NCI-H146 treated with DMSO at 0.1 percent for 48 hours (cell line): ENCODE measurements around the gene STUM.

ENCODE experiments used
- DNase-seq: peaks from one replicate; lab custom pipeline; 2025; ENCODE audit not compliant: unreplicated experiment; lab: John Stamatoyannopoulos, UW

The STUM gene

DNA sequence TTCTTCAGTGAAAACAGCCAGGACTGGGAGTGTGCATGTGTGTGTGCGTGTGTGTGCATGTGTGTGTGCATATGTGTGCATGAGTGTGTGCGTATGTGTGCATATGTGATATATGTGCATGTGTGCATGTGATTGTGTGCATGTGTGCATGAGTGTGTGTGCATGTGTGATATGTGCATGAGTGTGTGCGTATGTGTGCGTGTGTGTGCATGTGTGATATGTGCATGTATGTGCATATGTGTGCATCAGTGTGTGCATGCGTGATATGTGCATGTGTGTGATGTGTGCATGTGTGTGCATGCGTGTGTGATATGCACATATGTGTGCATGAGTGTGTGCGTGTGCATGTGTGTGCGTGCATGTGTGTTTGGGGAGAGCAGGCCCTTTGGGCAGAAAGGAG, 100.7 kb downstream of the STUM start:
- no peak for DNase-seq

DNA sequence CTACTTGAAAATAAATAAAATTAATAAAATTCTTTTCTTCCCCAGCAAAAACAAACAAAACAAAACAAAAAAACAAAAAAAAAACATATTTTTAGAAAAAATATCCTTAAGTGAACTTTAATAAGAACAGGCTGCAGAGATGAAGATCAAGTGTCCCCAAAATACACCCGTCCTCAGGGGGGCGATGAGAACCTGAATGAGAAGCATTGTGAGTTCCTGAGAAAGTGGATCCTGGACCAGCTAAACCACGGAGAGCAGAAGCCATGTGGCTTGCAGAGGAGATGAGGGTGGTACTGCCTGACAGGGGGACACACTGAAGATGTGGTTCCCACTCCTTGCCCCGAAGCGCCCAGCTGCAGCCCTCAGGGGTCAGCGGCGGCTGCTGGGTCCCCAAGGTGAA, 101.2 kb downstream of the STUM start:
- no peak for DNase-seq

DNA sequence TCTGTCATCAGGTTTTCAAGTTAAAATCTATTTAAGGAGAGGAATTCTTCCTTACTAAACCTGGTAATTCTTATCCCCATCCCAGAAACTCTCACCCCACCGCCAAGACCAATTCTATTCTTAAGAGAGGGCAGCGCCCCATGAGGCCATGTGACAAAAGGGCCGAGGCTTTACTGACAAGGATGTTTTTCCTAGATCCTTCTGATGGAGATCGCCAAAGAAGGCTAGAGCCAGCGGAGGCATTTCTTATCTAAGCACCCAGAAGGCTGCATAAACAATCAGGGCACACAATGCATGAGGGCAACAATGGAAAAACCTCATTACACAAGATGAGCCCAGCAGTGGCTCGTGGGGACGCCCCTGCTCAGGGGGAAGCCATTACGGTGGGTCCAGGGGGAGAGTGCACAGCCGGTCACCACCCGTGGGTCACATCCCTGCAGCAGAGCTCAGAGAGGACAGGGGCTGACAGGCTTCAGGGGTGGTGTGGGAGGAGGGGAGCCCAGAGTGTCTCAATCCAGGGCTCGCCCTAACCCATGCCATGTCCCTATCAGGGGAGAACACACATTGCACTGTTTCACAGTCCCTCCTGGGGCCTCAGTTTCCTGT, 101.8 kb downstream of the STUM start:
- no peak for DNase-seq

DNA sequence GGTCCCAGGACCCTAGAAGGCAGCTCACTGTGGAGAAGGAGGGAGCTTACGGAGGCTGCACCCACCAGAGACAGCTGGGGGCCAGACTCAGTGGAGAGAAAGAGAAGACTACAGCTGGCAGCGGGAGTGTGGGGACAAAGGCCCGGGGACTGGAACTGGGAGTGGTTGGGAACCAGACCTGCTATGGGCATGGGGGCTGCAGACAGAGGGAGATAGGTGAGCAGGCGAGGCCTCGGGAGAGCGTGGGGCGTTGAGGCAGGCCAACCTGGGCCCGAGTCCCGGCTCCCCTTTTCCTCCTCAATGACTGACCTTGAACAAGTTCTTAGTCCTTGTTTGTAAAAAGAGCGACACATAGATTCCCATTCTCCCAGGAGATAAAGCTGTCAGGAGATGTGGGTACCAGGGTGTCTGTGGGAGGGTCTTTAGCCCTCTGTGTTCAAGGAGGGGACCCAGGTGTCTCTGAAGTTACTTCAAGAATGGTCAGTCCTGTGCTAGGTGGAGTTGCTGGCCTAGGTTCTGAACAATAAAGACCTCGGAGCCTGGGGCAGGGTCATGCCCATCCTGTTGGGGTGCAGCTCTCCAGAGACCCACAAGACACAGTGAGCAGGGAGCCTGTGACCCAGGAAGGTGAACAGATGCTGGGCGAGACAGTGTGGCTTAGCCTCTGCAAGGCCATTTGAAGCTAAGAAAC, 102.6 kb downstream of the STUM start:
- DNase-seq = no peak

DNA sequence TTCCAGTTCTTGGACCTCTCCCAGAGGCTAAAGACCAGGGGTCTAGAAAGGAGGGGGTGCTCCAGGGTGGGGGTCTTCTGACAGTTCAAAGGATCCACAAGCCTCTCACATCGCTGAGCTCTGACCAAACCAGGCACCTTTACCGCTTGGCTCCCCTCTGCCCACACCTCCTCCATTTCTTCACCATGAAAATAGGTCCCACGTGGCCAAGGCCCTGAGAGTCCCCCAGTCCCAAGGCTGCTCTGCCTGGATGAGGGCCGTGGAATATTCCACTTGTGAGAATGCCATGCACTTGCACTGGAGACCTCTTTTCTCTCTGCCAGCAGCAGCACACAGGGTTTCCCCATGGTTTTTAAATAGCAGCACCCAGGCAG, 103.2 kb downstream of the STUM start:
- no peak for DNase-seq

DNA sequence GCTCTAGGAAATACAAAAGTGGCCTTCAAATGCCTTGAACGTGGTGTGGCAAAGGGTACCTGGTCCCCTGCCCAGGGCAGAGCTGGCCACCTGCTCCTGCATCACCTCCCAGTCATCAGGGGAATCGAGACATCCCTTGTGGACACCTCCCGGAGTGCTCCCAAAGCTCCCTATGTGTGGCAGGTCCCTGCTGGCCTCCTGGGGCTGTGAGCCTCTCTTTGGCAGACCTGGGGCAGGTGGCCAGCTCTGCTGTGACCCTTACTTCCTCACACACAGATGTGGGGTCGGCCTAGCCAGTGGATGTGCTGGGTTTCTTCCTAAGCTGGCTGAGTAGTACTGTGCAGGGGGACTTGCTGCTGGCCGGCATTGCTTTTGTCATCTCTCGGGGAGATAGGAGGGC, 104.0 kb downstream of the STUM start:
- no peak for DNase-seq

DNA sequence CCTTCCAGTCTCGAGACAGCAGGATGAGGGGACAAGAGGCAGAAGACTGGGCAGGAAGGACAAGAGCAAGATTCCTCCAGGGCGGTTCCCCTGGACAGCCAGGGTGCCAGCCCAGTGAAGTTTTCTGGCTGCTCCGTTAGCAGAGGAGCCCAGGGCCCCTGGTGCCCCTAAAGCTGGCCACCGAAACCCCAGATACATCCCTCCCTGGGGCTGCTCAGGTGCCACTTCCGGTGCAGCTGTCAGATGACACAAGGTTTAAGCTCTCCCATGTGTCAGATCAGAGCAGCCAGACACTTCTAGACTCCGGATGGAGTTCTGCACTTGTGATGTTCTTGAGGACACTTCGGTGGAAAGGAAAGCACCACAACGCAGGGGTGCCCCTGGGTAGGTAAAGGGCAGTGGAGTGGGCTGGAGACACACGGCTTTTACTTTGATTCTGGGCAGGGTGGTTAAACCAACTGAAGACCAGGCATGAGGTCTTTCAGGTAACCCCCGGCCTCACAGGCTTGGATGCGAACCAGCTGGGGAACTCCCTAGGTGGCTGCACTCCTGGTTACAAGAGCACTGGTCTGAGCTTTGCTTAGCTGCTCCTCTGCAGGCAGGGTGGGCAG, 104.9 kb downstream of the STUM start:
- no peak for DNase-seq

DNA sequence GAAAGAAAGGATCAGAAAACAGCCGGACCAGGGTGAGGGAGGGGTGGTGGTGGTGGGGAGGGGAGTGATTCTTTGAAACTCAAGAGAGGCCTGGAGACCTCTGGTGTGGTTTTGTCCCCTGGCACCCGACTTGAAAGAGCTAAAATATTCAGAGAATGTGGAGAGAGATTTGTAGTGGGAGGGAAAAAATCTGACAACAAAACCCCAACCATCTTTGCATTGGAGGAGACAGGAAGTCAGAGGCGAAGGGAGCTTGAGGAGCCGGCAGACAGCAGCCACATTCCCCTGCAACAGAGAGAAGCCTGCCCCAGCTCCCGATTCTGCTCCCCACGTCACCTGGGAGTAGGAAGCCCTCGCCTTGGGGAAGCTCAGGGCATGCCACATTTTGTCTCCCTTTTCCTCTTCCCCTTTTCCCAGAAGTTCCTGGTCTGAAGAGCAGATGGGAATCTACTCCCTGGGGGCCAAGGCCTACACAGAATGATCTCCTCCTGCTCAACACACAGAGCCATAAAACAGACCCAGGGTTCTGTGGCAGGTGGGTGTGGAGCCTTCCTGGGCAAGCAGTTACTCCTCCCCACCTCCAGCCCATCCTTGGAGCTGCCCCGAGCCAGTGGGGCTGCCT, 105.6 kb downstream of the STUM start:
- no peak for DNase-seq

DNA sequence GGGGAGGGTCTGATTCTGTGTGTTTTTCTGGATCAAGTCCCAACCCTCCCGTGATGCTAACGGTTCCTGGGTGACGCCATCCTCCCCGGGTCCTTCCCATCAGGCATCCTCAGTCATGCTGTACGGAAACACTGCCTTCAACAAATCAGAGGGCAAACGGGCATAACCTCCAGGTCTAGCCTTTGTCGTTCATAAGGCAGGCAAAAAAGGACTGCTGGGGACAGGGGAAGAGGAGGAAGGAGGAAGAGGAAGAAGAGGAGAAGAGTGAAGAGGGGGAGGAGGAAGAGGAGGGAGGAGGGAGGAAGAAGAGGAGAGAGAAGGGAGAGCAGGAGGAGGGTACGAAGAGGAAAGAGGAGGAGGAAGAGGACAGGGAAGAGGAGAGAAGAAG, 106.1 kb downstream of the STUM start:
- no peak for DNase-seq

DNA sequence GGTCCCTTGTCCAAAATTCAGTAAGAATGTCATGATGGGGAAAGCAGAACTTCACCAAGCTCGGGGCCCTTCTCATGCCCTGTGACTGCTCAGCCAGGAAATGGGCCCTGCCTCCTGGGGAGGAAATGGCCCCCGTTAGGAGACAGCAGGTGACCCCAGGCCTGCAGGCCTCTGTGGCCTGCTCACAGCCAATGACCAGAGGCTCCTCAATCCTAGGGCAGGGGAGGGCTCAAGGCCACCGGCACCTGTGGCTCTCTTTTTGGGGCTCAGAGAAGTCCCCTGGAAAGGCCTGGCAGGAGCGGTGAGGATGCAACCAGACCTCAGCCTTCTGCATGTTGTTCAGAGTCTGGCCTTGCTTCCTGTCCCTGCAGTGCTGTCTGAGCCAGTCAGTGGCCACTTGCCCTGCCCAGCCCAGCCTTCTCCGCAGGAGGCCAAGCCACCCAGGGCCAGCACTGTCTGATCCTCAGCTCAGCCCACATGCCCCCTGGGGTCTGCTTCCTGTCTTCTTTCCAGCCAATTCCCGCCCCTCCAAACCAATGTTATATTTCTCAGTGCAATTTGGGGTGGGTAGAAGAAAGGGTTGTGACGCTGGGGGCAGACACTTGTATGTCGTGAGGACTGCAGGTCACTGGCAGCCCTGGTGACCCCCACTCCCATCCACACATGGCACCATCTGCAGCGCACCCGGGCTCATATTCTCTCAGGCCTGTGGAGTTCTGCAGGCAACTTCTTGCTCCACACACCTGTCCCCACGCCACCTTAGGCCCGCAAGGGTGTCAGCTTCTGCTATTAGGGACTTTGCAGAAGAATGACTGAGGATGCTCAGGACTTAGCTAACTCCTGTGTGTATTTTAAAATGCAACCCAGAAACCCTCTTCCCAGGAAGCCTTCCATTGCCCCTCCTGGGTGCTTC, 106.9 kb downstream of the STUM start:
- DNase-seq = peak; percentile 84

DNA sequence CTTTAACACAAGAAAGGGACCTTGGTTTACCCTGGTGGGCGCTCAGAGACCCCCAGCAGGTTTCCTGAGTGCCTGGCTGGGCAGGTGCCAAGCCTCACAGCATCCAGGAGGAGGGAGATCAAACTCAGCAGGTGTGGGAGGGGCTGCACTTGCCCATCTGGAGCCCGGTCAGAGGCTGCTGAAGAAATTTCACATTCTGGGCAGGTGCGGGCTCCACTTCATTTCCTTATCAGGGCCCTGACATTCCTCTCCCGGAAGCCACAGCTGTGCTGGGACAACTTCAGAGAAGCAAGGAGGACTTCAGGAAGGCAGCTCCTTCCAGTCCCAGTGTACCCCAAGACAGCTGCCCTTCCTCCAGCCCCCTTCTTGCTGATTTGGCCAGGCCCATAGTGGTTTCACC, 107.6 kb downstream of the STUM start:
- DNase-seq = peak; percentile 39

DNA sequence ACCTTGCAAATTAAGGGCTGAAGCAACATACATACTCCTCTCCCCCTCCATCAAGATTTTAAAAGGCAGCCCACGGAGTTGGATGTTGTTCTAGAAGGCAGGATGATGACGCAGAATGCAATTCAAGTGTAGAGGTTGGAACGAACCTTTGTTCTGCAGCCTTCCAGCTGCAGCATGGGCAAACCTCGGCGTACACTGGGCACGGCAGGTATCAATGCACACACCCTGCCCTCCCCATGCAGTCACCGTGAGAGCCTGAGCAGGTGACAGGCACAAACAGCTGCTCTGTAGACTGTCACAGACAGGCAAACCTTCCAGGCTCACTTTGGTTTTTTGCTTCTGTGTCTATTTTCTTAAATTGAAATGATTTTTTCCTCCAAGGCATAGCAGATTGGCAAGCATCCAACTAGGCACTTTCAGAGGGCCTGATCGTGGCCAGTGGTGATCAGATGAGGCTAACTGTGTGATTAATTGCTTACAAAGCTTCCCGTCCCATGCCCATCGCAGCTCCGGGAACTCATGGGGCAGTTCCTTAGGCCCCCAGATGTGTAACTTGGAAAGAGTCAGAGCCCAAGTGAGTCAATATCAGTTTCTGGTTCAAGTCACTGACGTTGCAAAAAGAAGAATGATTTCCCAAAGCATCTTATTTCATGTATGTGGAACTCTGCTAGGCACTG, 108.2 kb downstream of the STUM start:
- peak; percentile 58 for DNase-seq

DNA sequence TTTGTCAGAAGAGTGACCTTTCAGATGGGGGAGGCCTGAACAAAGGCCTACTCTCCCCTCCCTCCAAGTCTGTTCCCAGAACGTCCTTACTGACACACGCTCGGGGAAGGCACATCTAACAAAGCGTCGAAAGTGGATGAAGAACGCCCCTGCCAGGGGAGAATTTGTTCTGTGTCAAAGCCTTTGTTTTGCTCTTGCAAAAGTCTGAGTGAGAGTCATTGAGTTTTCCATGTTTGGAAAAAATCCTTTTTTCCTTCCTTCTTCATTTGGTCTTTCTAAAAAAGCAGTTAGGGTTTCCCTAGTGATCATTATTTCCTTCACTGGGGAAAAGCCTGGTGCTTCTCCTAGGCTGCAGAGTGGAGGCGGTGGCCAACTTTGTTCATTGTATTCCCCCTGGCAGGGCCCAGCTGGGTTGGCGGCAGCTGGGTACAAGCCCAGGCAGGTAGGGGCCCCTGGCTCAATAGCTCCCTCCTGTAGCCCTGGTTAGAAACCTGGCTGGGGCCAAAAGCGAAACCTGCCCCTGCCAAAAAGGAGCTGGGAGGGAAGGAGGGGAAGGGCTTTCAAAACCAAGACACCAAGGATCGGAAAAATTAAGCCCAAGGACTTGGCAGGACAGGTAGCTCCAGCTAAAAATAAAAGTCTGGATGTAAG, 109.5 kb downstream of the STUM start:
- DNase-seq = no peak

DNA sequence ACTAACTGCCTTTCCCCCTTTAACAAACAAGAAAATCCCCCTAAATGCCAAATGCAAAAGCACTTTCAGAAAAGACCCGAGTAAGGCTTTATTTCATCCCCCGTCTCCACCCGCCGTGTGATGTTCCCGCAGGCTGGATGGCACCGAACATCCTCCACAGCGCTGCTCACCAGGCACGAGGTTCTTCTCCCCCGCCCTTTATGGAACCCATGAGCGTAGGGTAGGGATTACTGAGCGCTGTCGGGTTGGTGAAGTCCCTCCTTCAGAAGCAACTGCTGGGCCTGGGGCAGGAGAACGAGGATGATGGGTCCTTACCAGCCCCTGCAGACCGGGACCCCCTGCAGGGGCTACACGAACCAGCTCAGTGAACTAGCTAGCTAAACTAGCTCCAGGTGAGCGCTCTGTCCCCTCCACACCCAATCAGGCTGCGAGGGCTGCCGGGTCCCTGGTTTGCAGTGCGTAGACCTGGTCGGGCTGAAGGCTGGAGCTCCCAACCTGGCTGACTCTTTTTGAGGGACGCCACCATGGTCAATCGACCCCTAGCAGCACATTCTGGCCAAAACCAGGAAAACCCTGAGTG, 110.1 kb downstream of the STUM start:
- no peak for DNase-seq
